Measurements from ENCODE around the gene NFKBIB.
"Not testable (repeated sequence)": the region's sequence is repeated elsewhere in the genome, so short reads cannot be mapped to it uniquely, and the experiment has no call there.

GRCh38 chr19:38859631-38860204 is 40.1 kb upstream of the NFKBIB start:
- TF ChIP-seq, protein P1, sequence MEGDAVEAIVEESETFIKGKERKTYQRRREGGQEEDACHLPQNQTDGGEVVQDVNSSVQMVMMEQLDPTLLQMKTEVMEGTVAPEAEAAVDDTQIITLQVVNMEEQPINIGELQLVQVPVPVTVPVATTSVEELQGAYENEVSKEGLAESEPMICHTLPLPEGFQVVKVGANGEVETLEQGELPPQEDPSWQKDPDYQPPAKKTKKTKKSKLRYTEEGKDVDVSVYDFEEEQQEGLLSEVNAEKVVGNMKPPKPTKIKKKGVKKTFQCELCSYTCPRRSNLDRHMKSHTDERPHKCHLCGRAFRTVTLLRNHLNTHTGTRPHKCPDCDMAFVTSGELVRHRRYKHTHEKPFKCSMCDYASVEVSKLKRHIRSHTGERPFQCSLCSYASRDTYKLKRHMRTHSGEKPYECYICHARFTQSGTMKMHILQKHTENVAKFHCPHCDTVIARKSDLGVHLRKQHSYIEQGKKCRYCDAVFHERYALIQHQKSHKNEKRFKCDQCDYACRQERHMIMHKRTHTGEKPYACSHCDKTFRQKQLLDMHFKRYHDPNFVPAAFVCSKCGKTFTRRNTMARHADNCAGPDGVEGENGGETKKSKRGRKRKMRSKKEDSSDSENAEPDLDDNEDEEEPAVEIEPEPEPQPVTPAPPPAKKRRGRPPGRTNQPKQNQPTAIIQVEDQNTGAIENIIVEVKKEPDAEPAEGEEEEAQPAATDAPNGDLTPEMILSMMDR (IDR thresholded peaks at IDR 0.05; ENCODE audit: low read depth, low read length, poor library complexity, severe bottlenecking), result not testable (repeated sequence)
- not testable (repeated sequence) for TF ChIP-seq EZH2phosphoT487 (IDR thresholded peaks at IDR 0.05; ENCODE audit: borderline replicate concordance, low read length)

All from DOHH2 (cell line).